Brain microvascular endothelial cell (primary cell): ENCODE results near the gene GLMN.

Source experiments
- DNase-seq: peaks from one replicate; pipeline ENCODE4 v3.0.0-alpha.2; 2020
- H3K27ac ChIP-seq: fragments of 250-450 bp; sonication (Bioruptor Pico); 2 replicates; pipeline ENCODE4 v1.5.1; 2020; ENCODE audit warnings: mild to moderate bottlenecking, moderate library complexity
- H3K27me3 ChIP-seq: fragments of 250-450 bp; sonication (Bioruptor Pico); replicated peaks from 2 replicates; pipeline ENCODE4 v1.5.1; 2020; ENCODE audit warnings: mild to moderate bottlenecking
- H3K36me3 ChIP-seq: fragments of 250-450 bp; sonication (Bioruptor Pico); replicated peaks from 2 replicates; pipeline ENCODE4 v1.5.1; 2020; ENCODE audit warnings: mild to moderate bottlenecking
- H3K4me3 ChIP-seq: 2 replicates; pipeline ENCODE4 v1.5.1; 2011; ENCODE audit warnings: low read depth, mild to moderate bottlenecking, control low read depth, low read length, moderate library complexity
- CTCF ChIP-seq: IDR thresholded peaks from 2 replicates; pipeline ENCODE4 v1.5.1; 2011; ENCODE audit warnings: low read depth, mild to moderate bottlenecking, moderate library complexity, low read length, control low read depth, inconsistent platforms; ENCODE audit errors: missing control alignments
- in situ Hi-C: cut with HindIII; loops from 2 replicates; pipeline ENCODE4 v1.10.0; 2017; ENCODE audit warnings: low sequenced_read_pairs, low pct_ligation_motif_present

GLMN gene

GRCh38 chr1:92307980-92308379, 9.2 kb upstream of the GLMN start:
- in situ Hi-C loops, result no loop called here
- no peak for TF ChIP-seq CTCF
- Histone ChIP-seq H3K36me3 (peaks cover 17% of the 10 kb centered on the region), H3K27me3 (no peaks in the 10 kb centered on the region), H3K27ac (no peak overlapping the region), H3K4me3 (no peak overlapping the region)
- no peak for DNase-seq

- Histone ChIP-seq H3K27me3 (no peaks in the 10 kb centered on the region), H3K4me3 (no peak overlapping the region), H3K36me3 (peaks cover 13% of the 10 kb centered on the region), H3K27ac (no peak overlapping the region)
- no peak for TF ChIP-seq CTCF
- in situ Hi-C loops, result no loop called here
- DNase-seq, result no peak
Observed at GRCh38 chr1:92306020-92306419, 7.2 kb upstream of the GLMN start.

- DNase-seq, result no peak
- in situ Hi-C loops, result no loop called here
- Histone ChIP-seq H3K4me3 (no peak overlapping the region), H3K36me3 (peaks cover 12% of the 10 kb centered on the region), H3K27me3 (no peaks in the 10 kb centered on the region), H3K27ac (no peak overlapping the region)
- TF ChIP-seq CTCF, result no peak
Observed at GRCh38 chr1:92301021-92301420, 2.2 kb upstream of the GLMN start.

- Histone ChIP-seq H3K27me3 (no peaks in the 10 kb centered on the region), H3K4me3 (peak overlapping the region; percentile 84), H3K36me3 (peaks cover 6% of the 10 kb centered on the region), H3K27ac (peak overlapping the region; percentile 83)
- no peak for TF ChIP-seq CTCF
- in situ Hi-C loops, result loop anchor here (10.0 kb wide), 1 partner anchor 305 kb away; no protein-coding TSS in a partner anchor
- DNase-seq, result no peak
Observed at GRCh38 chr1:92299477-92300150, 827 bp upstream of the GLMN start.

GRCh38 chr1:92298213-92298572, 594 bp downstream of the GLMN start:
- no peak for TF ChIP-seq CTCF
- Histone ChIP-seq H3K36me3 (peaks cover 2% of the 10 kb centered on the region), H3K27me3 (no peaks in the 10 kb centered on the region), H3K27ac (peak overlapping the region; percentile 83), H3K4me3 (peak overlapping the region; percentile 84)
- in situ Hi-C loops, result loop anchor here (10.0 kb wide), 1 partner anchor 303 kb away; no protein-coding TSS in a partner anchor
- DNase-seq, result no peak
